Omental fat pad (tissue), 4 donors: Measurements from ENCODE around the gene CLSTN1. TPM values are rescaled to one million over a fixed set of nuclear protein-coding genes. Genes with fewer than 3 reads are reported as not detected.

Experiments
- ATAC-seq: fragments of 150-250 bp; one replicate; pipeline ENCODE4 v1.9.1; 2016; ENCODE audit warnings: mild to moderate bottlenecking, moderate library complexity; ENCODE audit not compliant: low FRiP score
- DNase-seq: peaks from one replicate; pipeline ENCODE4 v3.0.0-alpha.2; 2019; ENCODE audit warnings: low spot score
- total RNA-seq, 4 donors: library from RNA; depleted of rRNA; stranded (reverse); fragments of >200 nt; gene quantifications; one replicate each; pipeline ENCODE4 v1.1.0, GENCODE V29; 2016
- TF ChIP-seq, protein P1 (sequence below), 3 donors: fragments of 450-650 bp; IDR thresholded peaks; one replicate each; pipeline ENCODE4 v1.5.1; 2016 to 2017; ENCODE audit warnings: antibody characterized with exemption in 3 of 3, mild to moderate bottlenecking in 3 of 3, moderate library complexity in 2 of 3

CLSTN1 gene
- total RNA-seq, result 10 to 100 TPM; 28.3 to 41.0 (median 30.1) TPM

- no peak for DNase-seq
- TF ChIP-seq, protein P1, sequence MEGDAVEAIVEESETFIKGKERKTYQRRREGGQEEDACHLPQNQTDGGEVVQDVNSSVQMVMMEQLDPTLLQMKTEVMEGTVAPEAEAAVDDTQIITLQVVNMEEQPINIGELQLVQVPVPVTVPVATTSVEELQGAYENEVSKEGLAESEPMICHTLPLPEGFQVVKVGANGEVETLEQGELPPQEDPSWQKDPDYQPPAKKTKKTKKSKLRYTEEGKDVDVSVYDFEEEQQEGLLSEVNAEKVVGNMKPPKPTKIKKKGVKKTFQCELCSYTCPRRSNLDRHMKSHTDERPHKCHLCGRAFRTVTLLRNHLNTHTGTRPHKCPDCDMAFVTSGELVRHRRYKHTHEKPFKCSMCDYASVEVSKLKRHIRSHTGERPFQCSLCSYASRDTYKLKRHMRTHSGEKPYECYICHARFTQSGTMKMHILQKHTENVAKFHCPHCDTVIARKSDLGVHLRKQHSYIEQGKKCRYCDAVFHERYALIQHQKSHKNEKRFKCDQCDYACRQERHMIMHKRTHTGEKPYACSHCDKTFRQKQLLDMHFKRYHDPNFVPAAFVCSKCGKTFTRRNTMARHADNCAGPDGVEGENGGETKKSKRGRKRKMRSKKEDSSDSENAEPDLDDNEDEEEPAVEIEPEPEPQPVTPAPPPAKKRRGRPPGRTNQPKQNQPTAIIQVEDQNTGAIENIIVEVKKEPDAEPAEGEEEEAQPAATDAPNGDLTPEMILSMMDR (IDR thresholded peaks at IDR 0.05), result no peak
- peak; percentile 76 for ATAC-seq
Observed at GRCh38 chr1:9823943-9824701, at the start of gene CLSTN1. TSS of gene CLSTN1 (minus strand) at chr1:9823965. CDS start at chr1:9823733, 232 bp downstream.

- TF ChIP-seq, protein P1 (IDR thresholded peaks at IDR 0.05), result no peak
- DNase-seq, result no peak
- no peak for ATAC-seq
Observed at GRCh38 chr1:9873385-9873784, 49.6 kb upstream of the CLSTN1 start.

GRCh38 chr1:9872430-9873165 lies 48.8 kb upstream of the CLSTN1 start:
- DNase-seq (no peak), ATAC-seq (no peak)
- TF ChIP-seq, protein P1 (IDR thresholded peaks at IDR 0.05), result no peak

DNA sequence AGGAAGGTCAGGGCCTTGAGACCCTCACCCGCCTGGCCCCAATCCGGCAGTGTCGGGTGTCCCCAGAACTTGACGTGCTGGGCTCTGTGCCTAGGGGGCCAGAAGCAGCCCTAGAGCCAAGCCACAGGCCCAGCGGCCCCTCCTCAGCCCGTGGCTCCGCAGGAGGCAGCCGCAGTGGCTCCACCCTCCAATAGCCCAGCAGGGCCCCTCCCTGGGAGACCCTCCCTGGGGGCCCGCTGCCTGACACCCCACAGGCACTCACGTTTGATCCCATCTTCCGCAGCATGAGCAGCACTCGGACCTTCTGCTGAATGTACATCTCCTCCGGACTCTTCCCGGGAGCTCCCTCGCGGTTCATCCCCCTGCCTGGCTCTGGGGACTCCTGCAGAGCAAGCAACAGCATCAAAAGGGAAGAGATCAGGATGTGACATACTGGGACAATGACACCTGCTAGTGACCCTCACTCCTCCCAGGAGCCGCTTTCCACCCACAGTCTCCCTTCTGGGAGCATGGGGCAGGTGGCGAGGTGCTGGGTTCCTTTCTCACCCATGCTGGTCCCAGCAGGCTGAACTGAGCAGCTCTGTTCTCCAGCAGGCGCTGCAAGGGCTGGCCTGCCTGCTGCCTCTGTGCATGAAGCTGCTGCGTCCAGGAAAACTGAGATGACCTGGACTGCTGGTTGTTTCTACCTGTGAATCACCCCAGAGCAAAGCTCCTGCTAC lies 48.1 kb upstream of the CLSTN1 start:
- TF ChIP-seq, protein P1 (IDR thresholded peaks at IDR 0.05), result no peak
- DNase-seq (no peak), ATAC-seq (no peak)

DNA sequence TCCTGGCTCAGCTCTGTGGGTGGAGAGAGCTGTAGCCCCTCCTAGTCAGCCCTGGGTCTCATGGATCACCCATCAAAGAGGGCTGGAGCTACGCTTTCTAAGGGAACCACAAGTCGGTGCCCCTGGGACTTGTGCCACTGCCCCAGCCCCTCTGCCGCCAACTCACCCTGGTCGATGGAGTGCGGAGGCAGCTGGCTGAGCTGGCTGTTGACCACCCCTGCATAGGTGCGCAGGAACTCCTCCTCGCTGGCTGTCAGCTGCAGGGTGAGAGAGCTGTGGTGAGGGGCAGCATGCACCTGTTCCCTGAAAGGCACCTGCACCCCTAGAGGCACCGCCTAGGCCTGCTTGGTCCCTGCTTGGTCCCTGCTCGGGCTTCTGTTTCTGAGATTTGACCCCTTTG lies 47.3 kb upstream of the CLSTN1 start:
- DNase-seq (no peak), ATAC-seq (no peak)
- TF ChIP-seq, protein P1 (IDR thresholded peaks at IDR 0.05), result no peak

GRCh38 chr1:9870572-9870971 lies 46.8 kb upstream of the CLSTN1 start:
- no peak for DNase-seq
- ATAC-seq, result no peak
- TF ChIP-seq, protein P1 (IDR thresholded peaks at IDR 0.05), result no peak
